AG04449 (cell line): ENCODE results near the gene NFAT5.
A peak's percentile ranks its signal among the peaks of the same experiment; 100 is the strongest.
"Not testable (repeated sequence)": the region's sequence is repeated elsewhere in the genome, so short reads cannot be mapped to it uniquely, and the experiment has no call there.

Experiments
- CTCF ChIA-PET: fragments of 350-600 bp; formaldehyde crosslinking; extraction: SDS; loops from one replicate; lab custom pipeline; 2021; ENCODE audit warnings: antibody characterized with exemption; lab: Yijun Ruan, JAX
- POLR2A ChIA-PET: fragments of 400-600, 350-600 bp; formaldehyde crosslinking; extraction: SDS; loops from one replicate; lab custom pipeline; 2020; ENCODE audit warnings: antibody characterized with exemption, inconsistent platforms; lab: Yijun Ruan, JAX
- DNase-seq: peaks from one replicate; pipeline ENCODE4 v3.0.0-alpha.2; 2010; ENCODE audit warnings: low read depth, low spot score
- H3K4me3 ChIP-seq: 2 replicates; pipeline ENCODE4 v1.5.1; 2011; ENCODE audit warnings: low read depth, mild to moderate bottlenecking, control low read depth, low read length
- TF ChIP-seq, protein P1 (sequence below): IDR thresholded peaks from one replicate; pipeline ENCODE4 v1.5.1; 2011; ENCODE audit warnings: mild to moderate bottlenecking, moderate library complexity, low read length, control low read depth, inconsistent platforms; ENCODE audit not compliant: insufficient read depth; ENCODE audit errors: missing control alignments

The NFAT5 gene, protein sequence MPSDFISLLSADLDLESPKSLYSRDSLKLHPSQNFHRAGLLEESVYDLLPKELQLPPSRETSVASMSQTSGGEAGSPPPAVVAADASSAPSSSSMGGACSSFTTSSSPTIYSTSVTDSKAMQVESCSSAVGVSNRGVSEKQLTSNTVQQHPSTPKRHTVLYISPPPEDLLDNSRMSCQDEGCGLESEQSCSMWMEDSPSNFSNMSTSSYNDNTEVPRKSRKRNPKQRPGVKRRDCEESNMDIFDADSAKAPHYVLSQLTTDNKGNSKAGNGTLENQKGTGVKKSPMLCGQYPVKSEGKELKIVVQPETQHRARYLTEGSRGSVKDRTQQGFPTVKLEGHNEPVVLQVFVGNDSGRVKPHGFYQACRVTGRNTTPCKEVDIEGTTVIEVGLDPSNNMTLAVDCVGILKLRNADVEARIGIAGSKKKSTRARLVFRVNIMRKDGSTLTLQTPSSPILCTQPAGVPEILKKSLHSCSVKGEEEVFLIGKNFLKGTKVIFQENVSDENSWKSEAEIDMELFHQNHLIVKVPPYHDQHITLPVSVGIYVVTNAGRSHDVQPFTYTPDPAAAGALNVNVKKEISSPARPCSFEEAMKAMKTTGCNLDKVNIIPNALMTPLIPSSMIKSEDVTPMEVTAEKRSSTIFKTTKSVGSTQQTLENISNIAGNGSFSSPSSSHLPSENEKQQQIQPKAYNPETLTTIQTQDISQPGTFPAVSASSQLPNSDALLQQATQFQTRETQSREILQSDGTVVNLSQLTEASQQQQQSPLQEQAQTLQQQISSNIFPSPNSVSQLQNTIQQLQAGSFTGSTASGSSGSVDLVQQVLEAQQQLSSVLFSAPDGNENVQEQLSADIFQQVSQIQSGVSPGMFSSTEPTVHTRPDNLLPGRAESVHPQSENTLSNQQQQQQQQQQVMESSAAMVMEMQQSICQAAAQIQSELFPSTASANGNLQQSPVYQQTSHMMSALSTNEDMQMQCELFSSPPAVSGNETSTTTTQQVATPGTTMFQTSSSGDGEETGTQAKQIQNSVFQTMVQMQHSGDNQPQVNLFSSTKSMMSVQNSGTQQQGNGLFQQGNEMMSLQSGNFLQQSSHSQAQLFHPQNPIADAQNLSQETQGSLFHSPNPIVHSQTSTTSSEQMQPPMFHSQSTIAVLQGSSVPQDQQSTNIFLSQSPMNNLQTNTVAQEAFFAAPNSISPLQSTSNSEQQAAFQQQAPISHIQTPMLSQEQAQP (N-terminal part only)

DNA sequence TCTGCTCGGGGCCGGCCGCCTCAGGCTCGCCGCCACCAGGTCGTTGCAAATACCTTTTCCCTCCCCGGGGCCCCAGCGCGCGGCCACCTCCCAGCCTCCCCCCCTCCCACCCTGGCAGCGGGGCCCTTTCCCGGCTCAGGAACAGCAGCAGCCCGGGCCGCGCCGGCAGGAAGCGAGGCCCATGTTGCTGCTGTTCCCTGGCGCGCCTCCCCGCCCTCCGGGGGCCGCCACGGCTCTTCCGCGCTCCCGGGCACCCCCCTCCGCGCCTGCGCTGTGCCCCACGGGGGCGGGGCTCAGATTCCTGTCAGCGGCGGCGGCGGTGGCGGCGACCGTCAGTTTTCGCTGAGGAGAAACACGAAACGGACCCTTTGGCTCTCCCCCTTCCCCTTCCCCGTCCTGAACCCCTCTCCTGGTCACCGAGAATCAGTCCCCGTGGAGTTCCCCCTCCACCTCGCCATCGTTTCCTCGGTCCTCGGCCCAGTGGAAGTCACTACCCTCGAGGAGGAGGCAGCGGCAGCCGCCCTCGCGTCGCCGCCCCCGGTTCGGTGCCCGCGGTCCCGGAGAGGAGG is at the start of gene NFAT5:
TSS of gene NFAT5 (plus strand) at position 296 of the 569 bp plus-strand sequence. CDS start 336 bp downstream, outside the sequence.
- TF ChIP-seq, protein P1, sequence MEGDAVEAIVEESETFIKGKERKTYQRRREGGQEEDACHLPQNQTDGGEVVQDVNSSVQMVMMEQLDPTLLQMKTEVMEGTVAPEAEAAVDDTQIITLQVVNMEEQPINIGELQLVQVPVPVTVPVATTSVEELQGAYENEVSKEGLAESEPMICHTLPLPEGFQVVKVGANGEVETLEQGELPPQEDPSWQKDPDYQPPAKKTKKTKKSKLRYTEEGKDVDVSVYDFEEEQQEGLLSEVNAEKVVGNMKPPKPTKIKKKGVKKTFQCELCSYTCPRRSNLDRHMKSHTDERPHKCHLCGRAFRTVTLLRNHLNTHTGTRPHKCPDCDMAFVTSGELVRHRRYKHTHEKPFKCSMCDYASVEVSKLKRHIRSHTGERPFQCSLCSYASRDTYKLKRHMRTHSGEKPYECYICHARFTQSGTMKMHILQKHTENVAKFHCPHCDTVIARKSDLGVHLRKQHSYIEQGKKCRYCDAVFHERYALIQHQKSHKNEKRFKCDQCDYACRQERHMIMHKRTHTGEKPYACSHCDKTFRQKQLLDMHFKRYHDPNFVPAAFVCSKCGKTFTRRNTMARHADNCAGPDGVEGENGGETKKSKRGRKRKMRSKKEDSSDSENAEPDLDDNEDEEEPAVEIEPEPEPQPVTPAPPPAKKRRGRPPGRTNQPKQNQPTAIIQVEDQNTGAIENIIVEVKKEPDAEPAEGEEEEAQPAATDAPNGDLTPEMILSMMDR = no peak
- no peak for DNase-seq
- POLR2A ChIA-PET = interaction anchor here (1.6 kb wide), 1 partner anchor 141 kb away, joined by 3 read pairs; no protein-coding TSS in a partner anchor
- peak within 1 kb of the TSS; percentile 90 for H3K4me3 ChIP-seq
- CTCF ChIA-PET = no interaction called here

DNA sequence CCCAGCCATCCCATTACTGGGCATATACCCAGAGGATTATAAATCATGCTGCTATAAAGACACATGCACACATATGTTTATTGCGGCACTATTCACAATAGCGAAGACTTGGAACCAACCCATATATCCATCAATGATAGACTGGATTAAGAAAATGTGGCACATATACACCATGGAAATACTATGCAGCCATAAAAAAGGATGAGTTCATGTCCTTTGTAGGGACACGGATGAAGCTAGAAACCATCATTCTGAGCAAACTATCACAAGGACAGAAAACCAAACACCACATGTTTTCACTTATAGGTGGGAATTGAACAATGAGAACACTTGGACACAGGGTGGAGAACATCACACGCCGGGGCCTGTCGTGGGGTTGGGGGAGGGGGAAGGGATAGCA is 47.9 kb upstream of the NFAT5 start:
- CTCF ChIA-PET, DNase-seq, H3K4me3 ChIP-seq: not testable (repeated sequence)
- POLR2A ChIA-PET = interaction anchor here (0.6 kb wide), 1 partner anchor 141 kb away, joined by 4 read pairs; no protein-coding TSS in a partner anchor

DNA sequence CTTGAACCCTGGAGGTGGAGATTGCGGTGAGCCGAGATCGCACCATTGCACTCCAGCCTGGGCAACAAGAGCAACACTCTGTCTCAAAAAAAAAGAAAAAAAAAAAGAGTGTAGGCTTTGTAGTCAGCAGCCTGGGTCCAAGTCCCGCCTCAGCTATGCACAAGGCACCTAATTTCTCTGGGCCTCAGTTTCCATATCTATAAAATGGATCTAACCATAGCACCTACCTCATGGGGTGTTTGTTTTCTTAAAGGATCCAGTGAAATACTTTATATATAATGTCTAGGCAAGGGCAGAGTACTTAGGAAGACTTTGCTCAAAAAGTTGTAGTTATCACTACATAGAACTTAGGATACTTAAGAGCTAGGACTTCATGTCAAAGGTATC is 45.4 kb upstream of the NFAT5 start:
- no peak for DNase-seq
- POLR2A ChIA-PET = no interaction called here
- TF ChIP-seq, protein P1 = no peak
- CTCF ChIA-PET = interaction anchor here (1.0 kb wide), 1 partner anchor 124 kb away, joined by 3 read pairs; no protein-coding TSS in a partner anchor
- no peak overlapping the region for H3K4me3 ChIP-seq

DNA sequence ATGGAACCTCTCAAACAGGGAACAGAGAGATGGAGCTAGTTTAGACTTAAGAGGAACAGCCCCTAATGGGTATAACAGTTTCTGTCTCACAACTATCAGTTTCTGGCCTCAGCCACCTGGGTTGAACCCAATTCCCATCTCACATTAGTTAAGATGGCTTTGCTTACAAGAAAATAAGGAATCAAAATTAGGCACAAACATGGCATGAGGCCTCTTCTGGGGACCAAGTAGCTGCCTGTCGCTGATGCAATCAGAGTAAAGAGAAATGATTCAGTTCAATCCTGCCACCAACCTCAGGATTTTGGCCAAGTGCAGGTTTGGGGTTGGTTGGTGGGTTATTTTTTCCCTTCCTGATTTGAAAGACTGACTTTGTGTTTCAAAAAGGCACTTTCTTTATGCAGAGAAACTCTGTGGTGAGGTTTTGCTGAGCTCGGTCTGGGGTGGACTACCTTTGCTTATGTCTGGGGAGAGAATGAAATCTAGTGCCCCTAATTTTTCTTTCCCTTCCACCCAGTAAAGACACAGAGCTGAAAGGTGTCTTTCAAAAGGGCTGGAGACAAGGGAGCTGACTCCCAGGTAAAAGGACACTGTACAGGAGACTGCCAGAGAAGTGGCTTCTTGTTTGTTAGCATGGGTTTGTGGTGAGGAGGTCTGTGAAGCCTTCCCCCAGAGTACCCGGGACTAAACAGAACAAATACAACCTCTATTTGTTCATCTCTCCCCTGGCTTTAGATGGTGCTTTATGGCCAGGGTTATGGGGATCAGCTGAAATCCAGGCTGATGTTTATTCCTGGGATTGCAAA is 44.8 kb upstream of the NFAT5 start:
- DNase-seq = no peak
- TF ChIP-seq, protein P1 = no peak
- no peak overlapping the region for H3K4me3 ChIP-seq
- ChIA-PET POLR2A (no interaction called here), CTCF (interaction anchor here (0.7 to 1.0 kb wide), 2 partner anchors 18 to 125 kb away, joined by 3 read pairs; no protein-coding TSS in a partner anchor)

DNA sequence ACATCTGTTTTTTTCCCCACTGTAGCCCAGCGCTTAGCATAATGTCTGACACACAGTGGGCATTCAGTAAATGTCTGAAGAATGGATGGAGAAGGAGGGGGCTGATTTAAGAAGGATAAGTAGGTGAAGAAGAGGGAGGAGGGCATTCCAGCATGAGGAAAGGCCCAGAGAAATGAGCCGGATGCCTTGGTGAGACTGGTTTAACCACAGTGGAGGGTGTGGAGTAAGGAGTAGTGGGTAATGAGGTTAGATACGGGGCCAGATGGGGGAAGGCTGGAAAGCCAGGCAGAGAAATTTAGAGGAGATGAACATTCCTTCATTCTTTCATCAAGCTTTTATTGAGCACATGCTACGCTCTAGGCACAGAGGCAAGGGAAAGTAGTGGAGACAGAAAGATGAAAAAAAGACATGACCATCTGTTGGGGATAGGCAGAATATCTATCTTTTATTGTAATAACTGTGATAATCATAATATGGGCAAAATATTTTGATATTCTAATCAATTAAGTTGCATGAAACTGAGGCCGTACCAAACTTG is 43.7 kb upstream of the NFAT5 start:
- CTCF ChIA-PET = no interaction called here
- H3K4me3 ChIP-seq = no peak overlapping the region
- POLR2A ChIA-PET = no interaction called here
- no peak for DNase-seq
- TF ChIP-seq, protein P1 = no peak
